Keratinocyte (primary cell): ENCODE measurements around the gene NAP1L4. TPM values are rescaled to one million over a fixed set of nuclear protein-coding genes. Genes with fewer than 3 reads are reported as not detected.
"Not testable (repeated sequence)": the region's sequence is repeated elsewhere in the genome, so short reads cannot be mapped to it uniquely, and the experiment has no call there.

ENCODE experiments used
- DNase-seq: peaks from one replicate; pipeline ENCODE4 v3.0.0-alpha.2; 2011; ENCODE audit warnings: low read depth, missing footprints, low spot score
- FAIRE-seq: peaks from 2 replicates; lab custom pipeline; 2011; peaks lifted over from hg19 to GRCh38; lab: Jason Lieb, UNC
- H2AFZ ChIP-seq: 2 replicates; pipeline ENCODE4 v1.6.0; 2012; ENCODE audit warnings: low read length, control low read depth, inconsistent platforms; ENCODE audit not compliant: control insufficient read depth
- H3K27ac ChIP-seq: 2 replicates; pipeline ENCODE4 v1.5.1; 2011; ENCODE audit warnings: low read length; ENCODE audit not compliant: control insufficient read depth, insufficient read depth
- H3K27me3 ChIP-seq: 3 replicates; pipeline ENCODE4 v1.6.0; 2011; ENCODE audit warnings: low read length; ENCODE audit not compliant: control insufficient read depth, insufficient read depth; ENCODE audit errors: extremely low read depth
- H3K36me3 ChIP-seq, 2 experiments: 2 replicates in 1 of 2; 3 replicates in 1 of 2; pipeline ENCODE4 v1.5.1; 2011; ENCODE audit warnings: low read length in 2 of 2, mild to moderate bottlenecking in 1 of 2; ENCODE audit not compliant: control insufficient read depth in 2 of 2, insufficient read depth in 2 of 2; ENCODE audit errors: extremely low read depth in 1 of 2
- H3K4me1 ChIP-seq: 3 replicates; pipeline ENCODE4 v1.5.1; 2011; ENCODE audit warnings: low read length; ENCODE audit not compliant: control insufficient read depth, insufficient read depth; ENCODE audit errors: extremely low read depth
- H3K4me2 ChIP-seq: 3 replicates; pipeline ENCODE4 v1.6.0; 2011; ENCODE audit warnings: low read depth, low read length; ENCODE audit not compliant: control insufficient read depth, insufficient read depth; ENCODE audit errors: extremely low read depth
- H3K4me3 ChIP-seq, 3 experiments: fragments of 200-600 bp in 1 of 3; sonication (generic) in 1 of 3; 2 replicates in 2 of 3; 3 replicates in 1 of 3; pipeline ENCODE4 v1.5.1; 2011 to 2016; ENCODE audit warnings: low read length in 3 of 3, mild to moderate bottlenecking in 3 of 3, control low read depth in 2 of 3, inconsistent platforms in 1 of 3, low read depth in 1 of 3, mixed read lengths in 1 of 3, mixed run types in 1 of 3, moderate library complexity in 1 of 3; ENCODE audit not compliant: control insufficient read depth in 2 of 3, insufficient read depth in 2 of 3; ENCODE audit errors: extremely low read depth in 1 of 3
- H3K79me2 ChIP-seq: 2 replicates; pipeline ENCODE4 v1.6.0; 2012; ENCODE audit warnings: low read length; ENCODE audit not compliant: control insufficient read depth, insufficient read depth
- H3K9ac ChIP-seq: 3 replicates; pipeline ENCODE4 v1.6.0; 2011; ENCODE audit warnings: low read length; ENCODE audit not compliant: control insufficient read depth, insufficient read depth; ENCODE audit errors: extremely low read depth
- H3K9me1 ChIP-seq: 3 replicates; pipeline ENCODE4 v1.6.0; 2011; ENCODE audit warnings: low read length; ENCODE audit not compliant: control insufficient read depth, insufficient read depth; ENCODE audit errors: extremely low read depth
- H3K9me3 ChIP-seq: 2 replicates; pipeline ENCODE4 v1.5.1; 2012; ENCODE audit warnings: low read depth, low read length; ENCODE audit not compliant: control insufficient read depth
- H4K20me1 ChIP-seq: 3 replicates; pipeline ENCODE4 v1.6.0; 2011; ENCODE audit warnings: low read length; ENCODE audit not compliant: control insufficient read depth, insufficient read depth; ENCODE audit errors: extremely low read depth
- EZH2 ChIP-seq: IDR thresholded peaks from one replicate; pipeline ENCODE4 v1.6.1; 2012; ENCODE audit warnings: inconsistent platforms, mild to moderate bottlenecking, low read length, moderate library complexity
- dilution Hi-C: fragments of 300-500 bp; cut with MboI; formaldehyde crosslinking; loops from one replicate; pipeline ENCODE4 v1.7.0; 2020; ENCODE audit warnings: low sequenced_read_pairs; ENCODE audit not compliant: extremely low pct_ligation_motif_present
- polyA plus RNA-seq, 5 experiments: library from polyadenylated mRNA; depleted of rRNA in 3 of 5; stranded (reverse) in 3 of 5; stranded (forward) in 1 of 5; unstranded in 1 of 5; fragments of >200 nt; gene quantifications; 1 replicate in 1 of 5; 2 replicates in 3 of 5; 3 replicates in 1 of 5; pipeline versions ENCODE4 v1.2.1 to v1.2.3, GENCODE V29; 2011 to 2012; ENCODE audit warnings: missing spikeins in 2 of 5, low read depth in 1 of 5, low replicate concordance in 1 of 5
- TF ChIP-seq, protein P1 (sequence below), 3 experiments: IDR thresholded peaks in 1 of 3; conservative IDR thresholded peaks in 1 of 3; optimal IDR thresholded peaks in 1 of 3; 2 replicates in 2 of 3; 3 replicates in 1 of 3; pipeline versions ENCODE3 to v1.5.1; 2011; ENCODE audit warnings: low read length in 3 of 3, mild to moderate bottlenecking in 3 of 3, moderate library complexity in 2 of 3, control low read depth in 1 of 3, inconsistent platforms in 1 of 3; ENCODE audit not compliant: insufficient read depth in 2 of 3; ENCODE audit errors: extremely low read depth in 1 of 3

Gene NAP1L4
- polyA plus RNA-seq, 1 donor (not counting 4 experiments of a cell fraction or from before 2014, with no cell fraction given), result 136 TPM

DNA sequence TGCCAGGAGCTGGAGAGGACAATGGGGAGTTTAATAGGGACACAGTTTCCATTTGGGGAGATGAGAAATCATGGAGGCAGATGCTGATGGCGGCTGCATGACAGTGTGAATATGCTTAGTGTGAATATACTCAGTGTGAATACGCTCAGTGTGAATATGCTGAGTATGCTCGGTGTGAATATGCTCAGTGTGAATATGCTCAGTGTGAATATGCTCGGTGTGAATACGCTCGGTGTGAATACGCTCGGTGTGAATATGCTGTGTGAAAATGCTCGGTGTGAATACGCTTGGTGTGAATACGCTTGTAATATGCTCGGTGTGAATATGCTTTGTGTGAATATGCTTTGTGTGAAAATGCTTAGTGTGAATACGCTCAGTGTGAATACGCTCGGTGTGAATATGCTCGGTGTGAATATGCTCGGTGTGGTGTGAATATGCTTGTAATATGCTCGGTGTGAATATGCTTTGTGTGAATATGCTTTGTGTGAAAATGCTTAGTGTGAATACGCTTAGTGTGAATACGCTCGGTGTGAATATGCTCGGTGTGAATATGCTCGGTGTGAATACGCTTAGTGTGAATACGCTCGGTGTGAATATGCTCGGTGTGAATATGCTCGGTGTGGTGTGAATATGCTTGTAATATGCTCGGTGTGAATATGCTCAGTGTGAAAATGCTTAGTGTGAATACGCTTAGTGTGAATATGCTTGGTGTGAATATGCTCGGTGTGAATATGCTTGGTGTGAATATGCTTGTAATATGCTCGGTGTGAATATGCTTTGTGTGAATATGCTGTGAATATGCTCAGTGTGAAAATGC, 54.3 kb downstream of the NAP1L4 start:
- H3K9me1 ChIP-seq, H3K4me2 ChIP-seq, H3K9ac ChIP-seq, H3K27me3 ChIP-seq, H3K79me2 ChIP-seq, FAIRE-seq, H3K27ac ChIP-seq, H4K20me1 ChIP-seq, H3K9me3 ChIP-seq, H2AFZ ChIP-seq, DNase-seq, H3K36me3 ChIP-seq, H3K4me3 ChIP-seq, dilution Hi-C loops: not testable (repeated sequence)
- peaks cover 25% of the 10 kb centered on the region for H3K4me1 ChIP-seq

DNA sequence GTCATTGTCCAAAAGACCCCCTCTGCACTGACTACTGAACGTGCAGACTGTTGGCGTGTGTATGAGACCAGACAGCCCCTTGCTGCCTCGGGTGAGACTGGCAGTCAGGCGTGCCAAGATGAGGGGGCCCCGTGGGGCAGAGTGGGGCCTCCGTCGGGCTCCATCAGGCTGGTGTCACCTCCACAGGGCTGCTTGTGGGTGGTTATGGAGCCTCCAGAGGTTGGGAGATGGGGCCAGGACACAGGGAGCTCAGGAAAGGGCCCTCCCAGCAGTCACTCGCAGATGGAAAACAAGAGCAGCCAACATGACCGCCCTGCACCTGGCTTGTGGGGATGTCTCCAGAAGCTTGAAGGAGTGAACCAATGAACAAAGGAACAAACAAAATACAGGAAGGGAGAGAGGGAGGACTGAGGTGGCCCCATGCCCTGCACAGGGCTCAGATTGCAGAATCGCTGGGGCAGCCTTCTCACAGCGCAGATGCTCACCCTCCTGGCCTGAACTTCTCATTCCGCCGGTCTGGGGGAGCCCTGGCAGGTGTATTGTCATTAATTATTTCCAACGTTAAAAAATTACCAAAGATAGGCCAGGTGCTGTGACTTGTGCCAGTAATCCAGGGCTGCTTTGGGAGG, 57.4 kb downstream of the NAP1L4 start:
- Histone ChIP-seq H3K9ac (no peak overlapping the region), H3K9me3 (peaks cover 5% of the 10 kb centered on the region), H3K4me3 (no peak overlapping the region), H3K36me3 (no peaks in the 10 kb centered on the region), H3K9me1 (no peaks in the 10 kb centered on the region), H3K27me3 (no peaks in the 10 kb centered on the region), H3K4me2 (no peak overlapping the region), H4K20me1 (no peaks in the 10 kb centered on the region), H3K4me1 (peaks cover 35% of the 10 kb centered on the region), H3K79me2 (no peaks in the 10 kb centered on the region), H2AFZ (no peak overlapping the region), H3K27ac (no peak overlapping the region)
- TF ChIP-seq EZH2, result no peak
- dilution Hi-C loops, result no loop called here
- DNase-seq (no peak), FAIRE-seq (no peak)

DNA sequence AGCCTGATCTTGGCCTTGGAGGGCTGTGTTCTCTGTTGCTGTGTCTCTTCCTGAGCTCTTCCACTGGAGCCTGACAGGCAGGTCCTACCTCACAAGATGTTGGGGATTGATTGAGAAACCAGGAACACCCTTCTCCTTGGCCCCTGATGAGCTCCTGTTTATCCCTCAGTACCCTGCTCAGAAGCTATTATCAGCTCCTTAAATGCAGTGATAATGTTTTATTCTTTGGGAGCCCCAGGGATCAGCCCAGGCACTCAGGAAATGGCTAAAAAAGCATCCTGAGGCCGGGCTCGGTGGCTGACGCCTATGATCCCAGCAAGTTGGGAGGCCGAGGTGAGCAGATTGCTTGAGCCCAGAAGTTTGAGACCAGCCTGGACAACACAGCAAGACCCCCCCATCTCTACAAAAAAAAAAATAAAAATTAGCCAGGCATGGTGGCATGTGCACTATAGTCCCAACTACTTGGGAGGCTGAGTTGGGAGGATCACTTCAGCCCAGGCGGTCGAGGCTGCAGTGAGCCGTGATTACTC, 58.0 kb downstream of the NAP1L4 start:
- Histone ChIP-seq H3K9me3 (peaks cover 4% of the 10 kb centered on the region), H4K20me1 (no peaks in the 10 kb centered on the region), H3K4me3 (no peak overlapping the region), H3K4me2 (peak overlapping the region; percentile 75), H3K27me3 (no peaks in the 10 kb centered on the region), H3K79me2 (peaks cover under 1% of the 10 kb centered on the region), H2AFZ (no peak overlapping the region), H3K36me3 (no peaks in the 10 kb centered on the region), H3K27ac (peak overlapping the region; percentile 96), H3K9ac (peak overlapping the region; percentile 80), H3K9me1 (no peaks in the 10 kb centered on the region), H3K4me1 (peaks cover 36% of the 10 kb centered on the region)
- FAIRE-seq, result no peak
- dilution Hi-C loops, result no loop called here
- TF ChIP-seq EZH2, result no peak
- TF ChIP-seq, protein P1, sequence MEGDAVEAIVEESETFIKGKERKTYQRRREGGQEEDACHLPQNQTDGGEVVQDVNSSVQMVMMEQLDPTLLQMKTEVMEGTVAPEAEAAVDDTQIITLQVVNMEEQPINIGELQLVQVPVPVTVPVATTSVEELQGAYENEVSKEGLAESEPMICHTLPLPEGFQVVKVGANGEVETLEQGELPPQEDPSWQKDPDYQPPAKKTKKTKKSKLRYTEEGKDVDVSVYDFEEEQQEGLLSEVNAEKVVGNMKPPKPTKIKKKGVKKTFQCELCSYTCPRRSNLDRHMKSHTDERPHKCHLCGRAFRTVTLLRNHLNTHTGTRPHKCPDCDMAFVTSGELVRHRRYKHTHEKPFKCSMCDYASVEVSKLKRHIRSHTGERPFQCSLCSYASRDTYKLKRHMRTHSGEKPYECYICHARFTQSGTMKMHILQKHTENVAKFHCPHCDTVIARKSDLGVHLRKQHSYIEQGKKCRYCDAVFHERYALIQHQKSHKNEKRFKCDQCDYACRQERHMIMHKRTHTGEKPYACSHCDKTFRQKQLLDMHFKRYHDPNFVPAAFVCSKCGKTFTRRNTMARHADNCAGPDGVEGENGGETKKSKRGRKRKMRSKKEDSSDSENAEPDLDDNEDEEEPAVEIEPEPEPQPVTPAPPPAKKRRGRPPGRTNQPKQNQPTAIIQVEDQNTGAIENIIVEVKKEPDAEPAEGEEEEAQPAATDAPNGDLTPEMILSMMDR (optimal IDR thresholded peaks at IDR 0.05 in 1 of 3, IDR thresholded peaks at IDR 0.05 in 1 of 3, conservative IDR thresholded peaks at IDR 0.05 in 1 of 3; ENCODE audit: extremely low read depth in 1 of 3, insufficient read depth in 2 of 3, low read length in 3 of 3), result no peak
- no peak for DNase-seq
